H9 (cell line): Measurements from ENCODE around the gene NR2C1. TPM values are rescaled to one million over a fixed set of nuclear protein-coding genes. Genes with fewer than 3 reads are reported as not detected.

Experiments
- DNase-seq: peaks from one replicate; pipeline ENCODE4 v3.0.0-alpha.2; 2017
- H2AFZ ChIP-seq: one replicate; pipeline ENCODE4 v1.6.1; 2013; ENCODE audit warnings: mild to moderate bottlenecking, low read length, control low read depth, moderate library complexity
- H2AK5ac ChIP-seq: 2 replicates; pipeline ENCODE4 v1.6.1; 2013; ENCODE audit warnings: low read length, control low read depth, mixed read lengths; ENCODE audit not compliant: insufficient read length
- H2BK120ac ChIP-seq: one replicate; pipeline ENCODE4 v1.6.1; 2013; ENCODE audit warnings: low read depth, mild to moderate bottlenecking, low read length, control low read depth, inconsistent platforms; ENCODE audit not compliant: poor library complexity, severe bottlenecking
- H2BK12ac ChIP-seq: 2 replicates; pipeline ENCODE4 v1.6.1; 2013; ENCODE audit warnings: low read length, control low read depth, mixed read lengths, low read depth; ENCODE audit not compliant: insufficient read length
- H2BK15ac ChIP-seq: 2 replicates; pipeline ENCODE4 v1.6.1; 2013; ENCODE audit warnings: low read depth, low read length, control low read depth
- H2BK20ac ChIP-seq: one replicate; pipeline ENCODE4 v1.6.1; 2013; ENCODE audit warnings: low read depth, mild to moderate bottlenecking, low read length, control low read depth, inconsistent platforms; ENCODE audit not compliant: poor library complexity, severe bottlenecking
- H2BK5ac ChIP-seq: 2 replicates; pipeline ENCODE4 v1.6.1; 2013; ENCODE audit warnings: low read length, control low read depth, mixed read lengths; ENCODE audit not compliant: insufficient read length
- H3K14ac ChIP-seq: 2 replicates; pipeline ENCODE4 v1.6.1; 2013; ENCODE audit warnings: low read length, control low read depth; ENCODE audit not compliant: insufficient read depth
- H3K18ac ChIP-seq: 2 replicates; pipeline ENCODE4 v1.6.1; 2013; ENCODE audit warnings: low read depth, mild to moderate bottlenecking, mixed read lengths, low read length, control low read depth; ENCODE audit not compliant: insufficient read length
- H3K23ac ChIP-seq: 2 replicates; pipeline ENCODE4 v1.6.1; 2013; ENCODE audit warnings: low read length, control low read depth, mixed read lengths, low read depth; ENCODE audit not compliant: insufficient read length
- H3K23me2 ChIP-seq: 2 replicates; pipeline ENCODE4 v1.6.1; 2013; ENCODE audit warnings: low read depth, mild to moderate bottlenecking, mixed read lengths, low read length, control low read depth; ENCODE audit not compliant: insufficient read length, poor library complexity, severe bottlenecking
- H3K27ac ChIP-seq: 2 replicates; pipeline ENCODE4 v1.5.1; 2013; ENCODE audit warnings: low read length, control low read depth, mixed read lengths, low read depth; ENCODE audit not compliant: insufficient read length
- H3K27me3 ChIP-seq: 2 replicates; pipeline ENCODE4 v1.6.1; 2013; ENCODE audit warnings: low read length, control low read depth, inconsistent platforms; ENCODE audit not compliant: insufficient read depth
- H3K4ac ChIP-seq: 2 replicates; pipeline ENCODE4 v1.6.1; 2013; ENCODE audit warnings: low read depth, mild to moderate bottlenecking, control low read depth, inconsistent platforms, low read length, moderate library complexity
- H3K4me1 ChIP-seq: 2 replicates; pipeline ENCODE4 v1.6.1; 2013; ENCODE audit warnings: low read length, control low read depth, inconsistent platforms; ENCODE audit not compliant: insufficient read depth
- H3K4me2 ChIP-seq: 2 replicates; pipeline ENCODE4 v1.6.1; 2013; ENCODE audit warnings: low read length, control low read depth, mixed read lengths; ENCODE audit not compliant: insufficient read length, insufficient read depth
- H3K56ac ChIP-seq: 2 replicates; pipeline ENCODE4 v1.6.1; 2013; ENCODE audit warnings: low read depth, mild to moderate bottlenecking, mixed read lengths, low read length, control low read depth; ENCODE audit not compliant: insufficient read length
- H3K79me1 ChIP-seq: 2 replicates; pipeline ENCODE4 v1.6.1; 2013; ENCODE audit warnings: low read depth, mild to moderate bottlenecking, moderate library complexity, low read length, control low read depth, inconsistent platforms; ENCODE audit not compliant: insufficient read depth, poor library complexity, severe bottlenecking
- H3K79me2 ChIP-seq: 2 replicates; pipeline ENCODE4 v1.6.1; 2013; ENCODE audit warnings: low read length, control low read depth, inconsistent platforms; ENCODE audit not compliant: insufficient read depth
- H3K9ac ChIP-seq: 2 replicates; pipeline ENCODE4 v1.6.1; 2013; ENCODE audit warnings: low read length, control low read depth, mixed read lengths; ENCODE audit not compliant: insufficient read length; ENCODE audit errors: extremely low read depth
- H3K9me3 ChIP-seq: one replicate; pipeline ENCODE4 v1.6.1; 2013; ENCODE audit warnings: low read depth, low read length, inconsistent platforms; ENCODE audit not compliant: control insufficient read depth
- H3T11ph ChIP-seq: one replicate; pipeline ENCODE4 v1.6.1; 2013; ENCODE audit warnings: mild to moderate bottlenecking, low read length, control low read depth, inconsistent platforms
- H4K20me1 ChIP-seq: one replicate; pipeline ENCODE4 v1.6.1; 2013; ENCODE audit not compliant: control insufficient read depth, insufficient read length, insufficient read depth
- H4K5ac ChIP-seq: 2 replicates; pipeline ENCODE4 v1.6.1; 2013; ENCODE audit warnings: low read depth, mild to moderate bottlenecking, mixed read lengths, low read length, control low read depth; ENCODE audit not compliant: insufficient read length
- H4K8ac ChIP-seq: replicated peaks from 2 replicates; pipeline ENCODE4 v1.6.1; 2013; ENCODE audit warnings: low read length, control low read depth, mixed read lengths, low read depth; ENCODE audit not compliant: insufficient read length
- H4K91ac ChIP-seq: 2 replicates; pipeline ENCODE4 v1.6.1; 2013; ENCODE audit warnings: low read depth, mild to moderate bottlenecking, moderate library complexity, mixed read lengths, low read length, control low read depth; ENCODE audit not compliant: insufficient read length
- H3K27ac Mint-ChIP-seq, 3 experiments: 2 replicates in 2 of 3; 3 replicates in 1 of 3; pipeline ENCODE4 v1.8.0; 2020 to 2021; ENCODE audit warnings: mixed read lengths in 3 of 3, mild to moderate bottlenecking in 1 of 3, moderate library complexity in 1 of 3
- H3K27me3 Mint-ChIP-seq: 2 replicates; pipeline ENCODE4 v1.8.0; 2021; ENCODE audit warnings: low read depth, mild to moderate bottlenecking, moderate library complexity, mixed read lengths
- H3K36me3 Mint-ChIP-seq, 3 experiments: 2 replicates in 2 of 3; 3 replicates in 1 of 3; pipeline ENCODE4 v1.8.0; 2020 to 2021; ENCODE audit warnings: low read depth in 3 of 3, mixed read lengths in 3 of 3; ENCODE audit not compliant: insufficient read depth in 1 of 3
- H3K4me1 Mint-ChIP-seq, 2 experiments: 2 replicates each; pipeline ENCODE4 v1.8.0; 2020; ENCODE audit warnings: mixed read lengths in 2 of 2
- H3K4me3 Mint-ChIP-seq, 2 experiments: 2 replicates in 1 of 2; 3 replicates in 1 of 2; pipeline ENCODE4 v1.8.0; 2020 to 2021; ENCODE audit warnings: mild to moderate bottlenecking in 2 of 2, mixed read lengths in 2 of 2, moderate library complexity in 1 of 2
- H3K9me3 Mint-ChIP-seq, 2 experiments: 2 replicates in 1 of 2; 3 replicates in 1 of 2; pipeline ENCODE4 v1.8.0; 2020; ENCODE audit warnings: mild to moderate bottlenecking in 2 of 2, mixed read lengths in 2 of 2, moderate library complexity in 1 of 2
- WGBS: extraction: QIAGEN DNeasy Blood & Tissue Kit; methylation state at CpG from one replicate; pipeline ENCODE4 v1.1.7; 2013; ENCODE audit warnings: missing lambda C conversion rate, low lambda C conversion rate, mixed read lengths; ENCODE audit not compliant: insufficient read length; ENCODE audit errors: extremely low coverage; 5-methylcytosine and 5-hydroxymethylcytosine counted together
- total RNA-seq: library from RNA; stranded (reverse); gene quantifications from 2 replicates; pipeline ENCODE4 v1.2.1, GENCODE V29; 2021
- TF ChIP-seq, protein P1 (sequence below): fragments of 200-600 bp; sonication (generic); conservative IDR thresholded peaks from 3 replicates; pipeline ENCODE4 v1.8.0; 2021; ENCODE audit warnings: antibody characterized with exemption, mild to moderate bottlenecking

Gene NR2C1
- total RNA-seq, 1 experiment from 2014 or later = 47.0 TPM

- H3K9me3 Mint-ChIP-seq = no peaks in the 10 kb centered on the region
- no peak overlapping the region for H4K91ac ChIP-seq
- no peaks in the 10 kb centered on the region for H3K79me2 ChIP-seq
- no peak overlapping the region for H3K56ac ChIP-seq
- no peaks in the 10 kb centered on the region for H3K27me3 Mint-ChIP-seq
- no peaks in the 10 kb centered on the region for H3K23me2 ChIP-seq
- no peaks in the 10 kb centered on the region for H3K9me3 ChIP-seq
- no peaks in the 10 kb centered on the region for H3K27me3 ChIP-seq
- no peaks in the 10 kb centered on the region for H3K4me1 ChIP-seq
- no peak overlapping the region for H2BK120ac ChIP-seq
- H4K5ac ChIP-seq = no peak overlapping the region
- no peak overlapping the region for H3K14ac ChIP-seq
- H3T11ph ChIP-seq = no peak overlapping the region
- H2AK5ac ChIP-seq = no peak overlapping the region
- H3K4me1 Mint-ChIP-seq = no peaks in the 10 kb centered on the region
- H3K36me3 Mint-ChIP-seq = peaks cover 7 to 46% (median 39%) of the 10 kb centered on the region in 3 experiments; a peak in 5 of 7 replicates
- DNase-seq = no peak
- H3K79me1 ChIP-seq = no peaks in the 10 kb centered on the region
- no peak overlapping the region for H4K8ac ChIP-seq
- no peak overlapping the region for H3K27ac Mint-ChIP-seq
- H2BK20ac ChIP-seq = no peak overlapping the region
- H2BK12ac ChIP-seq = no peak overlapping the region
- H2BK5ac ChIP-seq = no peak overlapping the region
- TF ChIP-seq, protein P1, sequence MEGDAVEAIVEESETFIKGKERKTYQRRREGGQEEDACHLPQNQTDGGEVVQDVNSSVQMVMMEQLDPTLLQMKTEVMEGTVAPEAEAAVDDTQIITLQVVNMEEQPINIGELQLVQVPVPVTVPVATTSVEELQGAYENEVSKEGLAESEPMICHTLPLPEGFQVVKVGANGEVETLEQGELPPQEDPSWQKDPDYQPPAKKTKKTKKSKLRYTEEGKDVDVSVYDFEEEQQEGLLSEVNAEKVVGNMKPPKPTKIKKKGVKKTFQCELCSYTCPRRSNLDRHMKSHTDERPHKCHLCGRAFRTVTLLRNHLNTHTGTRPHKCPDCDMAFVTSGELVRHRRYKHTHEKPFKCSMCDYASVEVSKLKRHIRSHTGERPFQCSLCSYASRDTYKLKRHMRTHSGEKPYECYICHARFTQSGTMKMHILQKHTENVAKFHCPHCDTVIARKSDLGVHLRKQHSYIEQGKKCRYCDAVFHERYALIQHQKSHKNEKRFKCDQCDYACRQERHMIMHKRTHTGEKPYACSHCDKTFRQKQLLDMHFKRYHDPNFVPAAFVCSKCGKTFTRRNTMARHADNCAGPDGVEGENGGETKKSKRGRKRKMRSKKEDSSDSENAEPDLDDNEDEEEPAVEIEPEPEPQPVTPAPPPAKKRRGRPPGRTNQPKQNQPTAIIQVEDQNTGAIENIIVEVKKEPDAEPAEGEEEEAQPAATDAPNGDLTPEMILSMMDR = no peak
- H3K9ac ChIP-seq = no peak overlapping the region
- H3K4ac ChIP-seq = no peak overlapping the region
- no peak overlapping the region for H3K18ac ChIP-seq
- whole genome bisulfite sequencing = no CpG with 5 or more reads among the region's 2 CpGs
- H2AFZ ChIP-seq = no peak overlapping the region
- H3K4me2 ChIP-seq = no peak overlapping the region
- no peak overlapping the region for H2BK15ac ChIP-seq
- no peak overlapping the region for H3K4me3 Mint-ChIP-seq
- no peaks in the 10 kb centered on the region for H4K20me1 ChIP-seq
- H3K23ac ChIP-seq = no peak overlapping the region
- H3K27ac ChIP-seq = no peak overlapping the region
Measured at GRCh38 chr12:95037906-95038305, 35.5 kb downstream of the NR2C1 start.
